GM21381 (cell line): Measurements from ENCODE around the gene ZBTB7C.

Experiments used
- ATAC-seq: cut with Tn5 transposase; IDR thresholded peaks from one replicate; pipeline ENCODE4 v1.9.1; 2021; ENCODE audit warnings: mild to moderate bottlenecking, moderate library complexity; ENCODE audit not compliant: unreplicated experiment

ZBTB7C gene

DNA sequence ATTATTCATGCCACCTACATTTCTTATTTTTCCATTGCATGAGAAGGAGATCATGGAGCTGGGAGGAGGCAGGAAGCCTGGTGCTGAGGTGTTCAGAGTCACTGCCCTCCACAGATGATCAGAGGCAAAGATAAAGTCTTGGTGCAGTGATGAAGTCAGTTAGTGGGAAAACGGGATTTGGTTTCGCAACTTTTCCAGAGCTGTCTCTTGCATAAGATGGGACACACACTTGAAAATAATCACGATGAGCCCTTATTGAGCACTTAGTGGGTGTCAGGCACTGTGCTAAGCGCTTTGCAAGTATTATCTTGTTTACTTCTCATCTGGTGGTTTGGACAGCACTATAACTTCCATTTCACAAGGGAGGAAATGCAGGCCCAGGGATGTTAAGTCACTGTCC is 256.6 kb downstream of the ZBTB7C start:
- no peak for ATAC-seq

DNA sequence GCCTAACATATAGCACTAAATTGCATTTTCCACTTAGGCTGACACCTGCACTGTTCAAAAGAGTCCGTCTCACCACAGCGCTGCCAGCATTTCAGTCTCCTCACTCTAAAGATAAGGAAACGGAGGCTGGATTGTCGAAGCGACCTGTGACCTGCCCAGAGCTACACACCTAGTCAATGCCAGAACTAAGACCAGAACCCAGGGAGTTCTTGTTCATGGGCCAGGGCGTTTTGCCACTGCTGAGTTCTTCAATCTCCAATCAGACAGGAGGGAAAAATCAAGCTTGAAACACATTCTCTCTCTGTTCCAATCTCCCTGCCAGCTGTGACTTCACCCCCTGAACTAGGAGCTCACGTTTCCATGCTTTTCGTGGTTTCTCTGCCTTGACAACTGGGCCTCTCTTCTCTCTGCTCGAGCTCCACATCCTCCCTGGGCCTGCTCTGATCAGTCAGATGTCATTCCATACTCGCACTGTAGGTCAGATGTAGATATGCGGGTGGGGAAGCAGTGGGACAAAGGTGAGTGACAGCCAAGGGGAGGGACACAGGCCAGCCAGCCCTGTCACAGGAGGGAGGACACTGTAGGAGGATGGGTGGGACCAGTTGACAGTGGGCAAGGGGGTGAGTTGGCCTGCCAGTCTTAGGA is 257.6 kb downstream of the ZBTB7C start:
- ATAC-seq: no peak

DNA sequence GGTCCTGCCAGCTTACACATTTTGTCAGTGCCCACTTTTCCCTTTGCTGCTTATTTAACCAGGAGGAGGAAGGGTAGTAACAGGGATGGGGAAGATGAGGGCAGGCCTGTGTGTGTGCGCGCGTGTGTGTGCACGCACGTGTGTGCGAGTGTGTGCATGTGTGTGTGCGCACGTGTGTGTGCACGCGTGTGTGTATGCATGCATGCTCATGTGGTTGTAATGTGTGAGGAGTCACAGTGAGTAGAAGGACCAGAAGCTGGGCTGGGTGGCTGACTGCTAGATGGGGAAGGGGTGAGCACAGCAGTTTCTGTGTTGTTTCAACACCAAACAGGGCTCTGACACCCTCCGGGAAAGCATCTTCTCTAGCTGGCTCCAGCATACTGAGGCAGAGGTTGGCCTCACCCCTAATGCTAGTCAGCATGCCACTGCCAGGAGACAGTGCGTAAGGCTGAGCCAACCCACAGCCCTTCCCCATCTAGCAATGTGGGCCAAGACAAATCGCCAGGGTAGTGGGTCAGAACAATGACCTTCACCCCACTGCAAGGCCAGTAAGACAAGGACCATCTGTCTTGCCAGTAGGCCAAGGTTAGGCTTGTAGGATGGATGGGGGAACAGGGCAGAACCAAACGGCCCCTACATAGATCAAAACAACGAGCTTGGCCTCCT is 260.0 kb downstream of the ZBTB7C start:
- no peak for ATAC-seq

DNA sequence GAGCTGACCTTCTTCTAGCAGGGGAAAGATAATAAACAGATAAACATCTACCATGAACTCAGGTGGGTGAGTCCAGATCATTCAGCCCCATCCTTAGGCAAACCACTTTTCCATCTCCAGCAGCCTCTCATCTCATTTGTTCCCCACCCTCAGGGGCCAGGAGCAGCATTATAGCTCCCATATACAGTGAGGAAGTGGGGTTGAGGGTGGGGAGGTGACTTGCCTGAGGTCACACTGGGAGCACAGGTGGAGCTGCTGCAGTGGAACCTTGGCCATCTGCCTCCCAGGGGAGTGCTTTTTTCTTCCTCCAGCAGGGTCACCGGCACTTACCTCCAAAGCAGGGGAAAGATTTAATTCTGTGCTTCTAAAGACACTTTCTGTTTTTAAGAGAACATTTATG is 266.2 kb downstream of the ZBTB7C start:
- ATAC-seq: no peak

DNA sequence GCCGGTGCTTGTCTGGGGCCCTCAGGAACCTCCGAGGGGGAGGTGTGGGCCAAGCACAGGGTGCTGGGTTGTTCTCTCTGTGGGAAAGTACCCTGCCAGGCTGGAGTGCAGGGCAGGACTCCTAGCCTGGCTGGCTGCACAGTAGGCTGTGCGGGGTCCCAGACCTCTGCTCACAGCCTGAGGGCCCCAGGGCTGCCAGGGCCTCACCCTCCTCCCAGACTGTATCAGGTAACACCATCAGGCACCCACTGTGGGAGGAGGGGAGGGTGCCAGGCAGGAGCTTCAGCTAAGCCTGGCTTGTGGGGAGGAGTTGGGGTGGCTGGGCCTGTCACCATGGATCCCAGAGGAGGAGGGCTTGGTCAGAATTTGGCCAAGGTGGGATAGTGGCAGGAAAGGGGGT is 266.8 kb downstream of the ZBTB7C start:
- ATAC-seq: no peak

DNA sequence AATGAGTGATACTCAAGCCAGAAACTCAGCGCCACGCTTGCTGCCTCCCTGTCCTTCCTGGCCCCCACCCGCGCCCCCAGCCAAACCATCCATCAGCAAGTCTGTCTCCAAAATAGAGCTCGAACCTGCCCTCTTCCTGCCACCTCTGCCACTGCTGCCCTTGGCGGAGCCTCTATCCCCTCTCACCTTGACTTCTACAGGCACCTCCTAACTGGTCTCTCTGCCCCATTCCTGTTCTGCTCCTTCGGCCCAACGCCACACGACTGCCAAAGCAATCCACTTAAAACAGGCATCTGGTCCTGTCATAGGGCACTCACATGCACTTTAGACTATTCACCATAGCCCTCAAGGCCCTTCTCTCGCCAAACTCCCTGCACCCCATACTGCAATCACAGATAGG is 268.5 kb downstream of the ZBTB7C start:
- no peak for ATAC-seq

DNA sequence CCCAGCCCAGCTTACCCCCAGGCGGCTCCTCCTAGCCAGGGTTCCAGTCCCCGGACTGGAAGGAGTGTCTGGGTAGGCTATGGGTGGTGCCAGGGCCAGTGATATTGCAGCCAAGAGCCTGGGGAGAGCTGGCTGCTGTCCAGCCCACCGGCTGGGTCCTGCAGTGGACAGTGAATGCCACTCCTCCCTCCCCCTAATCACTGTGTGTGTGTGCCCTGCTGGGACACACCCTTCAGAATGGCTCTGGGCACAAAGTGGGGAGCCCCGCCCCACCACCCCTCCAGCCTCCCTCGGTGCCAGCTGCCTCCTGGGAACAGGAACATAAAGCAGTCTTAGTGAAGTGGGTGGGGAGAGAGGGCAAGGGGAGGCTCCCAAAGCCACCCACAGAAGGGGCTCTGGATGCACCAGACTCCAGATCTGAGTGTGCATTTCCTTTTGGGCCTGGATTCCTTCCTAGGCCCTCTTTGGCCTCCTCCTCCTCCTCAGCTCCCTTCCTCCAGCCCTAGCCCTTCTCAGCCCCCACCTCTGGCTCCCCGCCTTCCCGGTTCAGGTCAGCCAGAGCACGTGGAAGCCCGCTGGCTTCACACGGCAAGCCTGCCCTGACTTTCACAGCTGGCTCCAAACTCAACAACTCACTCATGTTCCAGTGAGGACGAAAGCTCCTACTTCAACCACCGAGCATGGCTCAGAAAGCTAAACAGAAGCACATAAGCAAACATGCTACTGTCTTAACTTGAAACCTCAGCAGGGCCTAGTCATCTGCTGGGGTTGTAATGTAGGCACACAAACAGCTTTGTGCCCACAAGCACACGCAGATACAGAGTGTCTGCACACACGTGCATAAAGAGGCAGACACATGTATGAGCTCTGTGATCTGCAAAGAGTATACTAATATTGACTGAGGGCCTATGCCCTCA is 269.5 kb downstream of the ZBTB7C start:
- no peak for ATAC-seq

DNA sequence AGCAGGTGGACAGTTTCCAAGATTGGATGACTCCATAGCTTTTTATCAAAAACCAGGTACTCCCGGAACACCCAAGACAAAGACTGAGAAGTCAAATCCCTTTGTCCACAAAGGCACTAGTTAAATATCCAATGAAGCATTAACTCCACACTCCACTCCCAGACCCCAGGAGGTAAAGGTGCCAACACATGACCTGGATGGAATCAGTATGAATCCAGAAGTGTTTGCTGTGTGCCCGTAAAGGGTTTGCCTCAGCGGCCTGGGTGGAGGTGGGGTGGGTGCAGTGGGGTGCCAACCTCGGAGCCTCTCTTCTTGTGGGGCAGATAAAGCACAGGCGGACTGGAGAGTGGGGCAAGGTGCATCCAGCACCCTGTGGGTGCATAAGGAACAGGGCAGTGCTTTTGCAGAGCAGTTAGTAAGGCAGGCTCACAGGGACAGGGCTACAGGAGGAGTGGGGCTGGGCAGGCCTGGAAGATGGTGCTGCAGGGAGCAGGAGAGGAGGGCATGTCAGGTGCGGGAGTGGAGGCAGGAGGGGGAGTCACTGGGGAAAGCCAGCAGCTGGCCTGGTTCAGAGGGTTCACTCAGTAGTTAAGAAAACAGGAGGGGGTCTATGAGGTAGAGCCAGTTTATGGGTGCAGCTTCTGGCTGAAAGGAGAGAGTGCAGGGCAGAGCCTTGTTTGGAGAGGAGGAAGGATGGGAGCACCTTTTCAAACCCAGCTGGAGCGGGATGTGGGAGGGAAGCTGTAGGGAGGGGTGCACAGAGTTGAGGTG is 270.3 kb downstream of the ZBTB7C start:
- no peak for ATAC-seq

DNA sequence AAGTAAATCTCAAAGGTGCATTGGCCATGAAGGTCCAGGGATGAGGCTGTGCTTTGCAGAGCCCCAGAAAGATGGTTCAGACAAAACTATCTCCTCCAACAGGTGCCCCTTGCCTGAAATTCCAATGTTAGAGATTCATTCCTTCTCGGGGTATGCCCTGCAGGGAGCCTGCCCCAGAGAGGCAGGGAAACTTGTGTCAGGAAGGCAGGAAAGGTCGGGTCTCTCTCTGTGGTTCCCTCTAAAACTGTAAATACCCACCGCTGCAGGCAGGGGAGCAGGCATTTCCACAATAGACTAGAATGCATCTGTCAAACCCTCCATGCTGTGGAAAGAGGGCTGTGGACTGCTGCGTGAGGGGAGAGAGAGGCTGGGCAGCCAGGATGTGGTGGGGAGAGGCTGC is 271.0 kb downstream of the ZBTB7C start:
- ATAC-seq: no peak

DNA sequence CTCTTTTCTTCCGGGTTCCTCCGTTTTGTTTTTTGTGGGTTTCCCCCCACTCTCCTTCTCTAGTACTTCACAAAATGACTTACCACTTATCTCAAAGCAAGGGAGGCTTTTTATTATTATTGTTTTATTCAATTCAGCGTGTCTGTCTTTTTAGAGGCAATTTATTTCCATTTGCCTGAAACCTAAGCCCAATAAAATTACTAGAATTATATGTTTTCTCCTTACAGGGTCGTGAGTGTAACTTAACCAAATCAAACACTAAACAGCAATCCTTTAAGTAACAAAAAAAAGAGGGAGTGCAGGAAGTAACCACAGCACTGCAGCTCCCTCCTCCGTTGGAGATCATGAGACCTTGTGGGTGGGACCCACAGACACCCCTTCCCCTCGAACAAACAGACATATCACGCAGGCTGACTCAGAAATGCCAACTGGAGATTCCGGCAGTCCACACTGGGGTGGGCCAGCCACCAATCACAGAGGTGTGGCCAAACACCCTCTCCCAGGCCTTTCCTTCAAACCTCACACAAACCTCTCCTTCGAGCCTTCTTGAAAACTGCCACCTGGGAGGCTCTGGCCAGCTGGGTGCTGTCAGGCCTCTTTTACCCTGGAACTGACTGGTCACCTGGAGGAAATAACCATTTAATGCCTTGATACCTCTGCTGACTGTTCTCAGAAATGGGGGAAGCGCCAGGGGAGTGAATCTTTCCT is 271.7 kb downstream of the ZBTB7C start:
- no peak for ATAC-seq

DNA sequence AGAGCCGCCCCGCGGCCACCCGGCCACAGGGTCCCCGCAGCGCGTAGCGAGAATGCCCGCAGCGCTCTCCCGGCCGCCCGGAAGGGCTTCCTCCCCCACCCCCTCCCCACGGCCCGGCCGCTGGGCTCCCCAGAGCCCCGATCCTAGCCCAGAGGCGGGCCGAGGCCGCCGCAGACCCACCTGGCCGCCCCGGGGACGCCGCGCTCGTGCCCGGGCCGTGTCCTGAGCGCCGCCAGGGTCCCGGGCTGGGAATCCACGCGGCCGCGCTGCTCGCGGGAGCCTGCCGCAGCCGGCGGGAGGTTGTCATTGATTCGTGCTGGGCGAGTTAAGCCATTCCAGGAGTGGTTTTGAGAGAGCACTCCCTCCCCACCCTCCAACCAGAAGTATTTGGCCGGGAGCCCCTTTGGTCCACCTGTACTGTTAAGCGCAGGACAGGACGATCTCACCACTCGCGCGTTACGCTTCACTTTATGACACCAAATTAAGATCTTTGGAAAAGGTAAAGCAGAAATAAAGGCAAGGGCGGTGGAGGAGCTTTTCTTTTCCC is 272.3 kb downstream of the ZBTB7C start:
- no peak for ATAC-seq

DNA sequence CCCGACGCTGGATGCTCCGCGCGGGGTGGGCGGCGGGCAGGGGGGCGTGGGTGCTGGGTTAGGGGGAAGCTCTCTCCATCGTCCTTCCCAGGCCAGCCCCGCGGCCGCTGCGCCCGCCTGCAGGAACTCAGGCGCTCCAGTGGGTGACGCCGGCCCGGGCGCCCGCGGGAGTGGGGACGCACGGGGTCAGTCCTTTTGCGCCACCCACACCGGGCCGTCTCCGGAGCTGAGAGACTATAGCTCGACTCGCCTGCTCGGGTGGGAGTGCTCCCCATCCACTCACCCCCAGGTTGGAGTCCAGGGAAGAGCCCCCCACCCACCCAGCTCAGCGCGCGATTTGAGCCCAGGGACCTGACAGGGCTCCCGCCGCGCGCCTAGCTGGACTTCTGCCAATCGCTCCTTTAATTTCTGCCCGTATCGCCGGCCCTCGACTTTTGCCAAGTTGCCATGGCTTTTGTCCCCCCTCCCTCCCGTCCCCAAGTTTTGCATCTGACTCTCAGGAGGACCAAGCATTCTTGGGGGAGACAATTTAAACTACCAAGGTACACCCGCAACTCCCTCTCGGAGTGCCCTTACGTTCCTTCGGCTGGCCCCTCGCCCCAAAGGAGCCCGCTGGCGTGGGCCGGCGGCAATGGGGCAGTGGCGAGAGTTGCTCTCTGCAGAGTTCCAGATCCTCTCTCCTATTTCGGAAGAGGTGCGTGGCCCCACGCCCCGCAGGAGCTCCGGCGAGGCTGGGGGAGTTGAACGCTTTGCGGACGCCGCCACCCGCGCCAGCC is 272.9 kb downstream of the ZBTB7C start:
- no peak for ATAC-seq

DNA sequence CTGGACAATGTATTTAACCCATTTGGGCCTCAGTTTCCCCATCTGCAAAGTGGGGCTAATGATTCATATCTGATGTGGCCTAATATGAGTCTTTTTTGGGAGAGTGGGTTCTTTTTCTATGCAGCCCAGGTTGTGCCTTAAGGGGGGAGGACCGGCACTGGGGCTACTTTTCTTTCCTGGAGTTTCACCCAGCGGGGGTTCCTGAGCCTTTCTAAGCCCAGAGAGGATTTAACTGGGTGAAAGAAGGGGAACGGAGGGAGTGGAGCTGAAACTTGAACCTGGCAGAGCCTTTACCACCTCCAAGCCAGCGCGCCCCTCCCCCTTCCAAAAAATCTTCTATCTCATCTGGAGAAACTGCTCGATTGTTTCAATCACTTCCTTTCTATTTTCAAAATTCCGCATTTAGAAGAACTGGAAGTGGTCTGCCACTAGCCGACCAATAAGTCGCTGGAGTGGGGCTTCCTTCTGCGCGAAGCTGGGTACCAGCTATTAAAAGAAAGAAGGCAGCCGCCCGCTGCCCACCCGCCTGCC is 273.7 kb downstream of the ZBTB7C start:
- no peak for ATAC-seq

DNA sequence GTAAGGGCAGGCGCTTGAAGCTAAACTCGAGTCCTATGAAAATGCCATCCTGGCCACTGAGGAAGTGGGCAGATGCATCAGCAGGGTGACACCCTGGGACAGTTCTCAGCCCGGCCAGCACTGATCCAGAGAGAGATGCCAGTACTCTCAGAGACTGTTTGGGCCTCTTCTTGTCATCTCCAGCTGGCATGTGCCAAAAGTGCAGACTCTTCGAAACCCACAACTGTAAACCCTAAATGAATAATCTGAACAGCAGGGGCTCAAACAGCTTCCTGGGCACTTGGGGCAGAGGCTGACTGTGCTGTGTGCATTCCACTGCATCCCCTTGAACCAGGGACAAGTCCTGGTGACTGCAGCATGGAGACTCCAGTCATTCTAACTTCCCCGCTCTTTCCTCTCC is 274.6 kb downstream of the ZBTB7C start:
- no peak for ATAC-seq

DNA sequence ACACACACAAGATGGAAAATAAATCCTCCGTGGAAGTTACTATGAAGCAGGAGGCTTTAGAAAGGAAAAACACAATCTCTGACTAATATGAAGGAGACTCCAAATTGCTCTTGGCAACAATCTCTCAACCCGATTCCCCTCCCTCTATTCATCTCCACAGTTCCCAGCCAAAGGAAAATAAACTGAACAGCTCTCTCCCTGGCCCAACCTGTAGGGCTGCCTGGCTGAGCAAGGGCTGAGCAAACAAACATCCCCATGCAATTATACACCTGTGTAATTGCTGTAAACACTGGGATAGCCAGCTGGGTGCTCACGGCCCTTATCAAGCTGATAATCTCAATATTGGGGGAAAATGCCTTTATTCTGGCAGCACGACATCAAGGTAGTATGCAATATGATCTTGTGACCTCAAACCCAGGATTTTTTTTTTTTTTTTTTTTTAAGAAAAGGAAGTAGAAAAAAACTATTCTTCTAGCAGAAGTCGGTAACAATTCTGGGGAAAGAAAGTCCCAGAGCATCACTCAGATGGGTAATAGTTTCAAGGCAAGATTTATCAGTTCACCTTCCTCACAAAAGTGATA is 275.4 kb downstream of the ZBTB7C start:
- ATAC-seq: no peak

DNA sequence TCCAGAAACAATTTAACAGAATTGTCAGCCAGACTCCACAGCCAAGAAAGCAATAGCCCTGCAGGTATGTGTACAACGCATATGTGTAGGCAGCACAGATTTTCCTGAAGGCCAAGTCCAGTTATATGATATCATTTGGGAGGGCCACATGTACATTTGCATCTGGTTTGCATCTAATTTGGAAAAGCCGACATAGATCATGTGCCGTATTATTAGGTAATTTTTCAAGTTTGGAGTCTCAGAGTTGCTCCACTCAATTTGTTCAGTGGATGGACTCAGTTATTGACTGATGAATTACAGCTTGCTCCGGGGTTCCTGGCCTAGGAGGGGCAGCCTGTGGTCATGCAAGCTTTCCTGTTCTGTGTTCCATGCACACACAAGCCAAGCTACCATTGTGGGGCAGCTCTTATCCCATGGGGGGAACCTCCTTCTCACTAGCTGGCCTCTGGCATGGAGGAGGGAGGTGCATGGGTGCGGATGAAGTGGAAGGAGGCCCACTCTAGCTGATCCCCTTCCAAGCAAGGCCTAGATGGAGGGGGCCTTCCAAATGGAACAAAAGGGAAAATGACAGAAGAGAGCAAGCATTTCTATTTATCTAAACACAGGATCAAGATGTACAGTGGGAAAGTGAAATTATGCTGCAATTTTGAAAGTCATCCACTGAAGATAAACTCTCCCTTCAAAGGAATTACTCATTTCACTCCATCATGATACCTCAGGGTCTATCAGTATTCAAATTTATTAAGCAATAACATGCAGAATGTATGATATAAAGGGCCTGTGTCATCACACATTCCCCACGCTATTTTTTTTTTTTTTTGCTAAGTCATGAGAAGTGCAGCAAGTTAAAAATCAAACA is 276.2 kb downstream of the ZBTB7C start:
- ATAC-seq: no peak

DNA sequence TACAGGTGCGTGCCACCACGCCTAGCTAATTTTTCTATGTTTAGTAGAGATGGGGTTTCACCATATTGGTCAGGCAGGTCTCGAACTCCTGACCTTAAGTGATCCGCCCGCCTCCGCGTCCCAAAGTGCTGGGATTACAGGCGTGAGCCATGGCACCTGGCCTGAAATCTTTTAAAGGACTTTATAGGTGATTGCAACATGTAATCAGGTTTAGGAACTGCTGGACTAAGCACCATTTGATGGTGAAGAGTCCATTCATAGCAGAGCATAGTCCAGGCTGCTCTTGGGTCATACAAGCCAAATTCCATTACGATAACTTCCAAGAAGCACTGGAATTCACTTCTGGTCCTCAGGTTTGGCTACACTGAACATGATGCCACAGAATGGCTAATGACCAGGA is 278.1 kb downstream of the ZBTB7C start:
- ATAC-seq: no peak

DNA sequence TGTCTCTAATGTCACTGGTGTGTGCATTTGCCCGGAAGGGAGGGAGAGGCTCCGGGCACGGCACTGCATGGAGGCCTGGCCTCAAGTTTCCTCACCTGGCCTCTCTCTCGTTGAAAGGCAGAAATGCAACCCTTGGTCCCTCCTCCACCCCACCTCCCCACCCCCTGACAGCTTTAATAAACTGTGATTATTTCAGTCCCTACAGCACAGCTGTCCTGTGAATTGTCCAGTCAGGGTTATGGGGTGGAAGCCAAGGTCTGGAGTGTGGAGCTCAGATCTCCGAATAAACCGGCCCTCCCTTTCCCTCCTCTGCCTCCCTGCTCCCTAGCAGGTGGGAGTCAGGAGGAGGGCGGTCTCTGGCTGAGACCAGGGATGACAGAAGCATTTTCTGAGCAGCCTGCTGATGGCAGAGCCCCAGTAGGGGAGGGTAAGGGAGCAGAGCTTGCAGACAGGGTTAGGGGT is 279.5 kb downstream of the ZBTB7C start:
- no peak for ATAC-seq
